Measurements from ENCODE around the gene SP2. TPM values are rescaled to one million over a fixed set of nuclear protein-coding genes. Genes with fewer than 3 reads are reported as not detected.

The SP2 gene
- total and polyA plus RNA-seq, 2 of the 13 experiments (the other 11 are each of a cell fraction or from before 2014, with no cell fraction given), result 1.4 to 4.8 TPM

DNA sequence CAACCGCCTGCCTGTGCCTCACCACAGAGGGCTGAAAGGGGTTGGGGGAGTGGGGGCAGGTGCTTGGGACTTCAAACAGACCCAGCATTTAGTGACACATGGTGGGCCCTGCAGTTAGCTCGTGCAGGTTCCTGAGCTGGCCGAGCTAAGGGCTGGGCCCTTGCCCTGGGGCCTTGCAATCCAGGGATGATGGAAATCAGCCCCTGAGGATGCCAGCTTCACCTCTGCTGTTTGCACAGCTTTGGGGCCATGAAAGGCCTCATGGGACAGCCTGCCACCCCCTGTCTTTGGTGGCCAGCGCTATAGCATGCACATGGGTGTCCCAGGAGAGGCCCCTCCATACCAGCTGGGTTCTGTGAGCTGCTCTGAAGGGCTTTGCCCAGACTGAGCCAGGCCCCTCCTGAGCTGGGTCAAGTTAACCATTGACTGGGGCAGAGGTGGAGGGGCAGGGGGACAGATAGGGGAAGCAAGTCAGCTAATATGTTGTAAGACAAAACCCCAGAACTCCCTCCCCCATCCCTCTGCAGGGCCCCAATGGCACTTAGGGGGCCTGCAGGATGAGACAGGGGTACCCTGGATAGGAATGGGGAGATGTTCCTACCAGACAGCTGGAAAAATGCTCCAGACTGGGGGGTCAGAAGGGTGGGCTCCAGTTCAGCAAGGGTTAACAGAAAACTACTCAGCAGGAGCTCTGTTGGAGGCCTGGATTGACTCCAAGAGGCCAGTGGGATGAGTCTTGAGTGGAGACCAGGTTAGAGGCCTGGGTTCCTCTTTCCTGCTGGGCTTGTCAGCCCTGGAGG lies 61.0 kb downstream of the SP2 start (continued):
- TF ChIP-seq, protein P1, sequence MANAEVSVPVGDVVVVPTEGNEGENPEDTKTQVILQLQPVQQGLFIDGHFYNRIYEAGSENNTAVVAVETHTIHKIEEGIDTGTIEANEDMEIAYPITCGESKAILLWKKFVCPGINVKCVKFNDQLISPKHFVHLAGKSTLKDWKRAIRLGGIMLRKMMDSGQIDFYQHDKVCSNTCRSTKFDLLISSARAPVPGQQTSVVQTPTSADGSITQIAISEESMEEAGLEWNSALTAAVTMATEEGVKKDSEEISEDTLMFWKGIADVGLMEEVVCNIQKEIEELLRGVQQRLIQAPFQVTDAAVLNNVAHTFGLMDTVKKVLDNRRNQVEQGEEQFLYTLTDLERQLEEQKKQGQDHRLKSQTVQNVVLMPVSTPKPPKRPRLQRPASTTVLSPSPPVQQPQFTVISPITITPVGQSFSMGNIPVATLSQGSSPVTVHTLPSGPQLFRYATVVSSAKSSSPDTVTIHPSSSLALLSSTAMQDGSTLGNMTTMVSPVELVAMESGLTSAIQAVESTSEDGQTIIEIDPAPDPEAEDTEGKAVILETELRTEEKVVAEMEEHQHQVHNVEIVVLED (CRISPR knock-in tag; IDR thresholded peaks at IDR 0.05; ENCODE audit: borderline replicate concordance), result 0 out of 2 replicates have a peak, but pooled peaks have one; percentile 38
- TF ChIP-seq, protein P2, sequence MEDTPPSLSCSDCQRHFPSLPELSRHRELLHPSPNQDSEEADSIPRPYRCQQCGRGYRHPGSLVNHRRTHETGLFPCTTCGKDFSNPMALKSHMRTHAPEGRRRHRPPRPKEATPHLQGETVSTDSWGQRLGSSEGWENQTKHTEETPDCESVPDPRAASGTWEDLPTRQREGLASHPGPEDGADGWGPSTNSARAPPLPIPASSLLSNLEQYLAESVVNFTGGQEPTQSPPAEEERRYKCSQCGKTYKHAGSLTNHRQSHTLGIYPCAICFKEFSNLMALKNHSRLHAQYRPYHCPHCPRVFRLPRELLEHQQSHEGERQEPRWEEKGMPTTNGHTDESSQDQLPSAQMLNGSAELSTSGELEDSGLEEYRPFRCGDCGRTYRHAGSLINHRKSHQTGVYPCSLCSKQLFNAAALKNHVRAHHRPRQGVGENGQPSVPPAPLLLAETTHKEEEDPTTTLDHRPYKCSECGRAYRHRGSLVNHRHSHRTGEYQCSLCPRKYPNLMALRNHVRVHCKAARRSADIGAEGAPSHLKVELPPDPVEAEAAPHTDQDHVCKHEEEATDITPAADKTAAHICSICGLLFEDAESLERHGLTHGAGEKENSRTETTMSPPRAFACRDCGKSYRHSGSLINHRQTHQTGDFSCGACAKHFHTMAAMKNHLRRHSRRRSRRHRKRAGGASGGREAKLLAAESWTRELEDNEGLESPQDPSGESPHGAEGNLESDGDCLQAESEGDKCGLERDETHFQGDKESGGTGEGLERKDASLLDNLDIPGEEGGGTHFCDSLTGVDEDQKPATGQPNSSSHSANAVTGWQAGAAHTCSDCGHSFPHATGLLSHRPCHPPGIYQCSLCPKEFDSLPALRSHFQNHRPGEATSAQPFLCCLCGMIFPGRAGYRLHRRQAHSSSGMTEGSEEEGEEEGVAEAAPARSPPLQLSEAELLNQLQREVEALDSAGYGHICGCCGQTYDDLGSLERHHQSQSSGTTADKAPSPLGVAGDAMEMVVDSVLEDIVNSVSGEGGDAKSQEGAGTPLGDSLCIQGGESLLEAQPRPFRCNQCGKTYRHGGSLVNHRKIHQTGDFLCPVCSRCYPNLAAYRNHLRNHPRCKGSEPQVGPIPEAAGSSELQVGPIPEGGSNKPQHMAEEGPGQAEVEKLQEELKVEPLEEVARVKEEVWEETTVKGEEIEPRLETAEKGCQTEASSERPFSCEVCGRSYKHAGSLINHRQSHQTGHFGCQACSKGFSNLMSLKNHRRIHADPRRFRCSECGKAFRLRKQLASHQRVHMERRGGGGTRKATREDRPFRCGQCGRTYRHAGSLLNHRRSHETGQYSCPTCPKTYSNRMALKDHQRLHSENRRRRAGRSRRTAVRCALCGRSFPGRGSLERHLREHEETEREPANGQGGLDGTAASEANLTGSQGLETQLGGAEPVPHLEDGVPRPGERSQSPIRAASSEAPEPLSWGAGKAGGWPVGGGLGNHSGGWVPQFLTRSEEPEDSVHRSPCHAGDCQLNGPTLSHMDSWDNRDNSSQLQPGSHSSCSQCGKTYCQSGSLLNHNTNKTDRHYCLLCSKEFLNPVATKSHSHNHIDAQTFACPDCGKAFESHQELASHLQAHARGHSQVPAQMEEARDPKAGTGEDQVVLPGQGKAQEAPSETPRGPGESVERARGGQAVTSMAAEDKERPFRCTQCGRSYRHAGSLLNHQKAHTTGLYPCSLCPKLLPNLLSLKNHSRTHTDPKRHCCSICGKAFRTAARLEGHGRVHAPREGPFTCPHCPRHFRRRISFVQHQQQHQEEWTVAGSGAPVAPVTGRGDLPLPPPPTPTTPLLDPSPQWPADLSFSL (CRISPR knock-in tag; IDR thresholded peaks at IDR 0.05), result no peak
- TF ChIP-seq EHMT2 (IDR thresholded peaks at IDR 0.05; ENCODE audit: borderline replicate concordance, low read depth, low read length) (no peak), CCAR2 (optimal IDR thresholded peaks at IDR 0.05; ENCODE audit: low read depth, low read length) (no peak), PPARG (CRISPR knock-in tag; conservative IDR thresholded peaks at IDR 0.05) (no peak), NONO (IDR thresholded peaks at IDR 0.05) (no peak), NONO (CRISPR knock-in tag; conservative IDR thresholded peaks at IDR 0.05) (no peak; the same call in 1 of the 2 replicates), ZNF205 (CRISPR knock-in tag; IDR thresholded peaks at IDR 0.05) (no peak), SAP130 (CRISPR knock-in tag; IDR thresholded peaks at IDR 0.05; ENCODE audit: low read depth) (peak; percentile 42; the same call in 1 of the 2 replicates), ZSCAN22 (CRISPR knock-in tag; IDR thresholded peaks at IDR 0.05) (no peak), NPAS2 (CRISPR knock-in tag; IDR thresholded peaks at IDR 0.05; ENCODE audit: borderline replicate concordance) (no peak), JUND (CRISPR knock-in tag; IDR thresholded peaks at IDR 0.05) (no peak), ELF4 (CRISPR knock-in tag; IDR thresholded peaks at IDR 0.05; ENCODE audit: borderline replicate concordance) (no peak), PHF5A (CRISPR knock-in tag; IDR thresholded peaks at IDR 0.05; ENCODE audit: low read depth, unreplicated experiment) (no peak), ZSCAN12 (CRISPR knock-in tag; IDR thresholded peaks at IDR 0.05) (no peak), HOXD1 (CRISPR knock-in tag; IDR thresholded peaks at IDR 0.05) (no peak), TOPORS (CRISPR knock-in tag; IDR thresholded peaks at IDR 0.05) (0 out of 2 replicates have a peak, but pooled peaks have one; percentile 63), GABPA (IDR thresholded peaks at IDR 0.05; ENCODE audit: low read depth, low read length) (no peak), GABPA (CRISPR knock-in tag; IDR thresholded peaks at IDR 0.05; ENCODE audit: low read depth) (no peak)
- TF ChIP-seq, protein P3, sequence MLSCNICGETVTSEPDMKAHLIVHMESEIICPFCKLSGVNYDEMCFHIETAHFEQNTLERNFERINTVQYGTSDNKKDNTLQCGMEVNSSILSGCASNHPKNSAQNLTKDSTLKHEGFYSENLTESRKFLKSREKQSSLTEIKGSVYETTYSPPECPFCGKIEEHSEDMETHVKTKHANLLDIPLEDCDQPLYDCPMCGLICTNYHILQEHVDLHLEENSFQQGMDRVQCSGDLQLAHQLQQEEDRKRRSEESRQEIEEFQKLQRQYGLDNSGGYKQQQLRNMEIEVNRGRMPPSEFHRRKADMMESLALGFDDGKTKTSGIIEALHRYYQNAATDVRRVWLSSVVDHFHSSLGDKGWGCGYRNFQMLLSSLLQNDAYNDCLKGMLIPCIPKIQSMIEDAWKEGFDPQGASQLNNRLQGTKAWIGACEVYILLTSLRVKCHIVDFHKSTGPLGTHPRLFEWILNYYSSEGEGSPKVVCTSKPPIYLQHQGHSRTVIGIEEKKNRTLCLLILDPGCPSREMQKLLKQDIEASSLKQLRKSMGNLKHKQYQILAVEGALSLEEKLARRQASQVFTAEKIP (CRISPR knock-in tag; IDR thresholded peaks at IDR 0.05; ENCODE audit: borderline replicate concordance), result no peak

All from HepG2 (cell line).